ENCODE data around the gene B3GLCT. TPM values are rescaled to one million over a fixed set of nuclear protein-coding genes. Genes with fewer than 3 reads are reported as not detected.
A peak's percentile ranks its signal among the peaks of the same experiment; 100 is the strongest.

Gene B3GLCT
- polyA plus RNA-seq, 3 donors, result 1.5 to 1.9 (median 1.6) TPM

DNA sequence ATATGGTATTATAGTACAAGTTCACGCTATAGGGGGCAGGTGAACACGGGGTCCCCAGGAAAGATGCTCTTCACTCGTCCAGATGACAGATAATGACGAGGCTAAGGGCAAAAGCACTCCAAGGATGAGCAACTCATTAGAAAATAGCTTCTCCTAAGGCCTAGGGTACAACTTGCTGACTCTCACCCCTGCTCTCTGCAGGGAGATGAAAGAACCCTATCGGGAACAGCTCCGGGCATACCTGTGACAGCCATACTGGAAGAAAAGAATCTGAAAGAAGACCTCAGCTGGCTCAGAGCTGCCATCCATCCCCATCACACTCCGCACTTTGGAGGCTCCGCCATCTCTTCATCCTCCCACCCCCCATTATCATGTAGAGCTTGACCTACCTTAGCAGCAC lies 20.5 kb upstream of the B3GLCT start:
- no peak overlapping the region for H3K27ac ChIP-seq (ENCODE audit: low read depth, low read length)
- 88 to 93% (median 92%) methylated on average over 8 of the region's 8 CpGs for WGBS, 3 donors

DNA sequence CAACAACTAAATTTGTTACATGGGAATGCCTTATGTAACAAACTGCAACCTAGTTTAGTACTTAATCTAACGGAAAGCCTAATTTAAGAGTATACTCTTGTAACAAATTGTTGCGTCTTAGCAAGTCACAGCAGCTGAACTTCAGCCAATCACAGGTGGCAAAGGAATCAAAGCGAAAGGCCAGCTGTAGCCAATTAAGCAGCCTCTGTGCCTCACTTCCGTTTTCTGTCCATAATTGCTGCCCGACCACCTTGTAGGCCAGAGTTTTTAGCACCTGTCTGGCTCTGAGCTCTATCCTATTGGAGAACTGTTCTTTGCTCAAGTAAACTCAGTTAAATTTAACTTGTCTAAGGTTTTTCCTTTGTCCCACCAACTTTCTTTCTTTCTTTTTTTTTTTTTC lies 20.0 kb upstream of the B3GLCT start:
- WGBS, 3 donors, result 64 to 82% (median 75%) methylated on average over 5 of the region's 5 CpGs
- H3K27ac ChIP-seq (ENCODE audit: low read depth, low read length), result no peak overlapping the region

DNA sequence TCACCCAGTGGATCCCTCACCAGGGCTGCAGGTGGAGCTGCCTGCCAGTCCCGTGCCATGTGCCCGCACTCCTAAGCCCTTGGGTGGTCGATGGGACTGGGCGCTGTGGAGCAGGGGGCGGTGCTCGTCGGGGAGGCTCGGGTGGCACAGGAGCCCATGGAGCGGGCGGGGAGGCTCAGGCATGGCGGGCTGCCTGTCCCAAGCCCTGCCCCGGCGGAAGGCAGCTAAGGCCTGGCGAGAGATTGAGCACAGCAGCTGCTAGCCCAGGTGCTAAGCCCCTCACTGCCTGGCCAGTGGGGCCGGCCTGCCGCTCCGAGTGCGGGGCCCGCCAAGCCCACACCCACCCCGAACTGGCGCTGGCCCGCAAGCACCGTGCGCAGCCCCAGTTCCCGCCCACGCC lies 16.8 kb upstream of the B3GLCT start:
- no peak overlapping the region for H3K27ac ChIP-seq (ENCODE audit: low read depth, low read length)
- WGBS, 3 donors, result 90 to 93% (median 92%) methylated on average over 19 to 26 of the region's 26 CpGs

DNA sequence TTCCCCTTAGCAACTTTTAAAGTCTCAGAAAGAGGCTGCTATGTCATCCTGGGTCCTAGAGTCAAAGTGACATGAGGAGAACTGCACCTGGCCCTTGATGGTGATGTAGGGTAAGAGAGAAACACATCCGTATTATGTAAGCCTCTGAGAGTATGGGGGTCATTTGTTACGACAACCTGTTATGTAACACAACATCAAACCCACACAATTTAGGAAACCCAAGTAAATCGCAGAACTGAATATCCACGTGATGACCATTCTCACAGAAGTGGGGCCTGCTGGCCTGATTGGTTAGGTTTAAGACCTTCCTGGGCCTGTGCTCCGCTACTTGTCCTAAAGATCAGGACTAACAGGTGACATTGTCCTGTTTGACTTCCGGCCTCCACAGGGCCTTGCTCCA lies 15.3 kb upstream of the B3GLCT start:
- no peak overlapping the region for H3K27ac ChIP-seq (ENCODE audit: low read depth, low read length)
- 73 to 94% (median 84%) methylated on average over 6 of the region's 6 CpGs for WGBS, 3 donors

DNA sequence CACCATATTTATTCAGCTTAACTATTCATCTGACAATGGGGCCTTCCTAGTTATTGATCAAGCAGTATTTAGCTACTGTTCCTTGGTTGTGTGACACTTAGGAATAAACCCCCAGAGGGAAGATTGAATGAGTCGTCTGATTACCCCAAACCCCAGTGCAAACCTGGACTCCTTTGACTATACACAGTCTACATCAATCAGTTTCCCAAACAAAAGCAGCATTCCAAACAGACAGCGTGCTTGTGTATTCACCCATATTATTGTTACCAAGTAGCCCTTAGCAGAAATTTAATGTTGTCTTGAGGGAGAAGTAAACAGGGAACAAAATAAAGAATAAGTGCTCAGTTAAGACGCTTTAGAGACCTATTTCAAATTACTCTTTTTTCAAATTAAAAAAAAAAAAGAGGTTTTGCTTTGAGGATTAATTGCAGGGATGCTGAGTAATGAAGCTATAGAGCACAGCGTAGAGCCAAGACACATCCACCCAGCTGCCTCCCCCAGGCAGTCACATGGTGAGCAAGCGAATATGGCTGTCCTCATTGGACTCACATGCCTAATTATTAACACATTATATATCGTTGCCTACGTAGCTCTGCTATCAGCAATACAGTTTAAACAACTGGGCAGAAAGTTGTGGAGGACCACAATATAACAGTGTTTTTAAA lies 14.7 kb upstream of the B3GLCT start:
- no peak overlapping the region for H3K27ac ChIP-seq (ENCODE audit: low read depth, low read length)
- WGBS, 3 donors, result 58 to 76% (median 72%) methylated on average over 7 of the region's 7 CpGs

DNA sequence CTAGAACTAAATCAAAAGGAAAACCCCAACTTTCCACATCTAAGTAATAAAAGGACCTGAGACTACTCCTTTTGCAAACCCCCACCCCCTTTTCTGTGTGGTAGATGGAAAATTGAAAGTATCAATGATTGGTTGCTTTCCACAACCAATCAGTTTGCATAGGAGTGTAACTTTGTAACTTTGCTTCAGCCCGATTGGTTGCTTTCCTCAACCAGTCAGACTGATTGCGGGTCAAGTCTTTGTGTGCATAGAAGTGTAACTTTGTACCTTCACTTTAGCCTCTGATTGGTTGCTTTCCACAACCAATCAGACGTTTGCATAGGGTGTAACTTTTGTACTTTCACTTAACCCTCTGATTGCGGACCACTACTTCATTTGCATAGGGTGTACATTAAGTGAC lies 8.0 kb upstream of the B3GLCT start:
- no peak overlapping the region for H3K27ac ChIP-seq (ENCODE audit: low read depth, low read length)
- WGBS, 3 donors, result 78 to 86% (median 84%) methylated on average over 4 of the region's 4 CpGs

DNA sequence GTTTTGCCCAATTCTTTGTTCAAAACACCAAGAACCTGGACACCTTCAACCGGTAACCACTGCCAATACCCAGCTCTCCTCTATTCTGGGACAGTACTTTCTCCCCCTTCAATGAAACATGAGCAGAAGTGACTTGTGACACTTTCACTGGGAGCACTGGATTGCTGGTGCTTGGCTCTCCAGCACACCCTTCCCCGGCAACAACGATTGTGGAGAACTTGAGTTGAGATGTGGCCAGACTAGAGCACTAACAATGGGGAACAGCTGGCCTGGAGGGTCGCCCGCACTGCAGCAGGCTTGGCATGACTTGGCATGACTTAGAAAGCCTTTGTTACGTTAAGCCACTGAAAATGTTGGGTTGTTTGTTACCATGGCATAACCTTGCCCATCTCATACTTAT lies 7.5 kb upstream of the B3GLCT start:
- 94 to 97% (median 94%) methylated on average over 6 of the region's 6 CpGs for WGBS, 3 donors
- H3K27ac ChIP-seq (ENCODE audit: low read depth, low read length), result no peak overlapping the region

DNA sequence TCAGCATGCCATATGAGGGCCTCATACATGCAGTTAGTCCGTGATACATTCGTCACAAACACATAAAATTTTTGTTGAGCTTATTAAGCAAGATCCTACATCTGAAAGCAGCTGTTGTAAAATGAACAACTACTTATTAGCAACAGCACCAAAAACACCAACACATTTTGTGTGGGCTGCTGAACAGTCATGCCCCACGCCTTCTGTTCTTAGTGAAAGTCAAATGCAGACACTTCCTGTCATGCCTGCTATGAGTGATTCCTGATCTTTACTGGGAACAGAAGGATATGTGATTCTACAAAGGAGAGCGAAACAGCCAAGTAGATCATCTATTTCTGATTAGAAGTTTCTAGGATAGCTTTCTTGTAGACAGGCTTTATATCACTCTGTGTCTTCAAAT lies 4.2 kb upstream of the B3GLCT start:
- H3K27ac ChIP-seq (ENCODE audit: low read depth, low read length), result no peak overlapping the region
- WGBS, 3 donors, result 92 to 98% (median 95%) methylated on average over 4 of the region's 4 CpGs

DNA sequence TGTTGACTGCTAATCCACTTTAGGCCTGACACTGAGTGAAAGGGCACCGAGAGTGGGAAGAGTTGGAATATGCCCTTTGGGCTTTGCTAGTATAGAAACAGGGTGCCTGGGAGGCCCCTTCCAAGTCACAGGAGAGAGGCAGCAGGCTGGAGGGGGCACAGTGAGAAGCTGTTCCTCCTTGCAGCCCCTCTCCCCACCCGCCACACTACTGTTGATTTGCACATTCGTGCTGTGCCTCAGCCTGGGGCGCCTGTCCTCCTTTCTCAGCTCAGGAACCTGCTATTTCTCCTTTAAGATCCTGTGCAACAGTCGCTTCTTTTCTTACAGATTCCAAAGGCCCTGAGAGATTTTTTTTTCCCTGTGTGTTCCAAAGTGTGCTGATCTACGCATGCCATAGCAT lies 2.8 kb upstream of the B3GLCT start:
- H3K27ac ChIP-seq (ENCODE audit: low read depth, low read length), result no peak overlapping the region
- WGBS, 3 donors, result 86 to 95% (median 91%) methylated on average over 6 of the region's 6 CpGs

DNA sequence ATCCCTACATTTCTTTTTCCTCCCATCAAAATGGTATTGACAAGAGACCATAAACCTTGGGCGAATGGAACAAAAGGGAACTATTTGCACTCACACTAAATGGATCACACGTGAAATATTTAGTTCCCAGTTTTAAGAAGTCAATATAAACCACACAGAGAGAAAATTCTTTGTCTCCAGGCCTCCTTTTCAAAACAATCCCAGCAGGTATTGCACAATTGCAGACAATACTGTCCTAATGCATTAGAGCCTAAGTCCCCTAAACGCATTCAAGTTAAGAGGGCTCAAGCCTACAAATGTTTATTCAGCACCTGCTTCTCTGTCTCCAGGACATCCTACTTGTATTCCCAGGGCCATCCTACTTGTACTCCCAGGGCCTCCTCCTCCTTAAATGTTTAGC lies 1.3 kb upstream of the B3GLCT start:
- WGBS, 3 donors, result 57 to 87% (median 77%) methylated on average over 3 of the region's 3 CpGs
- H3K27ac ChIP-seq (ENCODE audit: low read depth, low read length), result no peak overlapping the region

DNA sequence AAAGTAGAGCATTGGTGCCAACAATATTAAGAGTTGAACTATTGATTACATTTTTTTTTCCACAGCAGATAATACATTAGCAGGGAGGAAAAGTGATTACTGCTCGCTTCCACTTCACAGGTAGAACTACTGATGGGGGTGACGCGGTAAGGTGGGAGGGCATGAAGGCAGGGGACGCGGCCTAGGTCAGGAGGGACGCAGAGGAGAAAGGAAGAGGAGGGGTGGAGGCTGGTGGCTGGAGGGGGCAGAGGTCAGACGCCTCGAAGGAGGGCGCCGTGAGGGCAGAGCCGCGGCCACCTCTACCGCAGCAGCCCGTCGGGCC lies 287 bp upstream of the B3GLCT start:
- 5 to 10% (median 6%) methylated on average over 15 of the region's 15 CpGs for WGBS, 3 donors
- H3K27ac ChIP-seq (ENCODE audit: low read depth, low read length), result no peak overlapping the region

DNA sequence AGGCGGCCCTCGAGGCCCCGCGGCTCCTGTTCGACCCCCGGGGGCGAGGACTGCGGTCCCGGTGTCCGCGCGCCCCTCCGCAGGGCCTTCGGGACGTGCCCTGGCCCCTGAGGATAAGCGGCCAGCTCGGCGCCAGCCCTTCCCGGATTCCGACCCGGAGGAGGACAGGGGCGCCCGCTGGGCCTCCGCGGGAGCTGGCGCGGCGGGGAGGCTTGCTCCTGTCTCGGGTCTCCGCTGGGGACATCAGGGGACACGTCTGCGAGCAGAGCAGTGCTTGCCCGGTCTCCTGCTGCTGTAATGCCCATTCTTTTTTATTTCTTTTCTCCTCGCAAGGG lies 829 bp downstream of the B3GLCT start:
- peak overlapping the region; percentile 85 for H3K27ac ChIP-seq (ENCODE audit: low read depth, low read length)
- WGBS, 3 donors, result 0 to 1% (median 0%) methylated on average over 28 to 34 of the region's 34 CpGs

DNA sequence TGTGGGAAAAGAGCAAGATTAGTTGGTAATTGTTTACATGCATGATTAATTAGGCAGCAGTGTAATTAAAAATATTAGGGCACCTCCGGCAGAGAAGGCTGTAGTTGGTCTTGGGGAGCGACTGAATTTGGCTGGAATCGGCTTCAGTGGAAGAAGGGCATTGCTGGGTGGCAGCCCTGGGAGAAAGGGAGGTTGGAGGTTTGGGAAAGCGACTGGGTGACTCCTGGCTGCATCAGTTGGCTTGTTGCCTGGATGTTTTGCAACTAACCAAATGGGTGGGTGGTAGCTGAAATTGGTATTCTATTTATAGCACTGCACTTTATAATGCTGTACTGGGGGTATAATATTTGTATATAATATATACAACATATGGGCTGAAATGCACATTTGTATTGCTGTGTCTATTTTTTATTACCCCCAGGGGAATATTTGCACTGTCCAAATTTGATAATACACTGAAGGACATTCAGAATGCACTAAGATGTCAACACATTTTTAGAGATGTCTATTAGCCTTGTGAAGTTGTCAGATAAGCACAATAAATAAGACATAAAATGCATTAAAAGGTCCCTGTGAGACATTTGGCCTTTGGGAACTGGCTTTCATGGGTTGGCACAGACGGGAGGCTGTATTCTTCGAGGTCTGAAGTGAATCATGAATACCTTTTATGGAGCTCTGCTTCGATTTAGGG lies 1.7 kb downstream of the B3GLCT start:
- WGBS, 3 donors, result 45 to 59% (median 46%) methylated on average over 7 of the region's 7 CpGs

DNA sequence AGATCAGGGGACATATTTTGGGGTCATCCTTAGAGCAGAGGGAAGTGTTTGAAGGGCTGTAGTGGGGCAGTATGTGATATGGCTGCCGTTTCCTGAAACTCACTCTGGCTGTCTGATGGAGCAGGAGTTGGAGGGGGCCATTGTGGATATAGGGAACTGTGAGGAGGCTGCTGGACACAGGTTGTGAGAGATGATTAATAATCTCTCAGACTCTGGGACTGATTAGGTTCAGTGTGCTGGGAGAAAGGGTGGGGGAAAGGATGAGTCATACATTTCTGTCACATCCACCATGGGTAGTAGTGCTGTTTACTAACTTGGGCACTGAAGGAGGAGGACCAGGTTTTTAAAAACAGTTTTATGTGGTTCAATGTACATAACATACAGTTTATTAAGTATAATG lies 4.8 kb downstream of the B3GLCT start:
- 78 to 90% (median 90%) methylated on average over 1 of the region's 1 CpG for WGBS, 3 donors
- H3K27ac ChIP-seq (ENCODE audit: low read depth, low read length), result no peak overlapping the region

More for the DNA sequence above, 1.7 kb downstream of the B3GLCT start:
- no peak overlapping the region for H3K27ac ChIP-seq (ENCODE audit: low read depth, low read length)

DNA sequence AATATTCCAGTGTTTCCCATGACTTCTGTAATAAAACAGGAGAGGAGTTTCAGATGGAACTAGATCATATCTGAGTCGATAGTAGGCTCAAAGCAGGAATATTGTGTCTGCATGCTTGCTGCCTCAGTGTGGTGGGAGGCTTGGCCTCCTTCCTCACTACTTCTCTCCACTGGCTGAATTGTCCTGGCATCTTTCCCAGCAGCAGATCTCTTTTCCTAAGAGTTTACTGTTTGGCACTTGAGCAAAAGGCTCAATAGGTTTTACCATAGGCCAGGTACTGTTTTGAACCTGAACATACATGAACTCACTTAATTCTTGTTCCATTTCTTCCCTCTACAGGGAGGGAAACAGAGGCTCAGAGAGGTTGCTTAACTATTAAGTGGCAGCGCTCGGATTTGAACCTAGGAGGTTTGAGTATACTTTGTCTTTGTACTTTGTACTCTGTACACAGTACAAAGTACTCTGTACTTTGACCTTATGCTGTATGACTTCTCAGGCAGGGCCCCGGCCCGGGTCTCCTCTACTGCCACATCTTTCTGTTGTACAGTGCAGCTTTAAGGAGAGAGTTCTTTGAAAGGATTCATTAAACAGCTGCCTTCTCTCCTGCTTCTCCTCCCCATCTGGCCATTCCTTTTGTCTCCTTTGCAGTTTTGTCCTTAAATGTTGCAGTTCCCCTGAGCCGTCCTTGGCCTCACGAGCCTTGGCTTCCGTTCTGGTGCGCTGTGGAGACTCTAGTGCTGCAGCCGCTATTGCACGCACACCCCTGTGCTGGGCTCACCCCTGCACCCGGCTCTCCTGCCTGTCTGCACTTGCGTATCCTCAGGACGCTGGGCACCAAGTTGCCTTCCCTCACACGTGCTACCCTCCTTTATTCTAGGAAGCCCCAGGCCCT lies 8.1 kb downstream of the B3GLCT start:
- 61 to 70% (median 70%) methylated on average over 15 of the region's 15 CpGs for WGBS, 3 donors
- H3K27ac ChIP-seq (ENCODE audit: low read depth, low read length), result no peak overlapping the region

DNA sequence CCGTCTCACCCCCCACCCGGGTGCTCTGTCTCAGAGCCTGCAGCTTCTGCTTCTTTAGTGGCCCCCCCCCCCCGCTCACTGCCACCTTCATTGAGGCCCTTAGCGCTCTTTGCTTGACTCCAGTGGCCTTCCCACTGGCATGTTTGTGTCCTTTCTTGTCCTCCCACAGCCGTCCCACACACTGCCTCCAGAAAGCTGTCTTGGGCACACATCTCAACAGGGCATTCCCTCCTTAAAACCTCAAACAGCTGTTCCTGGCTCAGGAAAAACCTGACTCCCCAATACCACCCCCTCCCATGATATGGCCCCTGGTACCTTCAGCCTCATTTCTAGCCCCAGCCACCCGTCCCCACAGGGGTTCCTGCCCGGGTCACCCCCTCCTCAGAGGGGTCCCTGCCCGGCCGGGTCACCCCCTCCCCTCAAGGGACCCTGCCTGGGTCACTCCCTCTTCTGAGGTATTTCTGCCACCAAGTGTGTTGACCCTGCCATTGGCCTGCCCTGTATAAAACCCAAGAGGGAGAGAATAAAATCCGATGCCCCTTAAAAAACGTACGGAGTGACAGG lies 8.9 kb downstream of the B3GLCT start:
- WGBS, 3 donors, result 65 to 82% (median 79%) methylated on average over 11 to 12 of the region's 12 CpGs

DNA sequence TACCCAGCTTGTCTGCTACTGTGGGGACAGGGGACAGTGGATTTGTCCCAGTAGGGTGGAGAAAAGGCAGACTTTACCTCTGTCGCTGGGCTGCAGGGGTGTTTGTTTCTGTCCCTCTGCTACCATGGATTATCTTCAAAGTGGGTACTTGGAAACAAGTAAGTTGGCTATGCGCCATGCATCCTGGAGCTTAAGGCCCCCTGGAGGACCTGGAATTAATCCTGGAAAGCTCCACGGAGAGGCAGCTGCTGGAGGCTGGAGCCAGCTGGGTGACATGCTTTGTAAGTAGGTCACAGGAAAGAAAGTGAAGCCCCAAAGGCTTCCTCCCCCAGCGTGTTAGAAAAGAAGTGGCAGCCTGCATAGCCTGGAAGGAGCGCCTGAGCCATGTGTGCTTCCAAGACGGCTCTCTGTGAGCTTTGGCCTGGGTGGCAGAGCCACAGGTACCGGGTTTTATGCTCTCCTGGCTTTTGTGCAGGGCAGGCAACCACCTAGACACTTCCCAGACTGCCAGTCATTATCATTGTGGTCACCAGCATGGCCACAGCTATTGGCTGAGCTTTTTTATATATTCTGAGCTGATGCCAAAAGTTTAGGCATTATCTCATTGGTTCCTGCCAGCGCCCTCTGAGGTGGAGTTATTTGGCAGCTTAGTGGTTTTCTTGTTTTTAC lies 9.5 kb downstream of the B3GLCT start:
- 23 to 45% (median 34%) methylated on average over 8 of the region's 8 CpGs for WGBS, 3 donors
- no peak overlapping the region for H3K27ac ChIP-seq (ENCODE audit: low read depth, low read length)

More for the DNA sequence above, 8.9 kb downstream of the B3GLCT start:
- no peak overlapping the region for H3K27ac ChIP-seq (ENCODE audit: low read depth, low read length)

DNA sequence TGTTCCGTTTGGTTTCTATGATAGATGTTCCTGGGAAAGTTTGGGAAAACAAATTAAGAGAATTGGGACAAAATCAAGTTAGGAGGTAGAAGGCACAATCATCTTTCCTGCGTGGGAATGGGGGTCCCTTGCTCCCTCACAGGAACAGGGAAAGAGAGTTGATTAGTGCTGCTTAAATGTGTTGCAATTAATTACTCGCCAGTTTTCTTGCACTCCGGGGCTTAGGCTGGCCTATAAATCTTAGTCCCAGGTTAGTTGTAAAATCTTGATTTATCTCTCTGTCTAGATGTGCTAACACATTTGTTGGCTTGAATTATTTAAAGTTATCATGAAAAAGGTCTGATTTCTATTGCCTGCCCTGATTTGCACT lies 10.1 kb downstream of the B3GLCT start:
- H3K27ac ChIP-seq (ENCODE audit: low read depth, low read length), result no peak overlapping the region
- WGBS, 3 donors, result 16 to 45% (median 17%) methylated on average over 4 of the region's 4 CpGs
